OCI-LY3 (cell line): ENCODE measurements around the gene RPGRIP1L.
A peak's percentile ranks its signal among the peaks of the same experiment; 100 is the strongest.

Experiments
- H2AFZ ChIP-seq: fragments of 200-600, 300-600 bp; shearing (Covaris generic); 2 replicates; pipeline ENCODE4 v1.6.0; 2014; ENCODE audit warnings: antibody characterized with exemption, low read depth, low read length
- H3K27ac ChIP-seq: fragments of 200-600, 300-600 bp; sonication (generic); 2 replicates; pipeline ENCODE4 v1.5.1; 2014; ENCODE audit warnings: mild to moderate bottlenecking, low read length, moderate library complexity, mixed read lengths
- H3K27me3 ChIP-seq: fragments of 200-600, 300-600 bp; sonication (generic); 2 replicates; pipeline ENCODE4 v1.6.1; 2014; ENCODE audit warnings: low read depth, low read length, mixed read lengths
- H3K36me3 ChIP-seq: fragments of 200-600, 300-600 bp; sonication (generic); replicated peaks from 2 replicates; pipeline ENCODE3; 2014; ENCODE audit warnings: low read depth, low read length, mixed read lengths
- H3K4me1 ChIP-seq: fragments of 300-600, 200-600 bp; sonication (generic); 2 replicates; pipeline ENCODE4 v1.6.1; 2014; ENCODE audit warnings: low read length, mixed read lengths
- H3K4me2 ChIP-seq: fragments of 200-600, 300-600 bp; sonication (generic); 2 replicates; pipeline ENCODE4 v1.6.1; 2014; ENCODE audit warnings: low read length, mixed read lengths
- H3K4me3 ChIP-seq: fragments of 300-600, 200-600 bp; sonication (generic); 2 replicates; pipeline ENCODE4 v1.5.1; 2014; ENCODE audit warnings: antibody characterized with exemption, mild to moderate bottlenecking, low read length, moderate library complexity
- H3K79me2 ChIP-seq: fragments of 300-600, 200-600 bp; shearing (Covaris generic); 2 replicates; pipeline ENCODE4 v1.6.1; 2014; ENCODE audit warnings: mild to moderate bottlenecking, low read length, mixed read lengths
- H3K9ac ChIP-seq: fragments of 300-600, 200-600 bp; shearing (Covaris generic); 2 replicates; pipeline ENCODE4 v1.6.0; 2014; ENCODE audit warnings: mild to moderate bottlenecking, low read length, moderate library complexity
- H3K9me3 ChIP-seq: fragments of 200-600, 300-600 bp; shearing (Covaris generic); 2 replicates; pipeline ENCODE4 v1.6.1; 2014; ENCODE audit warnings: low read length, mixed read lengths; ENCODE audit not compliant: insufficient read depth
- H4K20me1 ChIP-seq: fragments of 200-600, 300-600 bp; sonication (generic); 2 replicates; pipeline ENCODE4 v1.6.1; 2016; ENCODE audit warnings: low read length, mixed read lengths; ENCODE audit not compliant: insufficient read depth
- EZH2phosphoT487 ChIP-seq: fragments of 200-600 bp; shearing (Covaris generic); IDR thresholded peaks from 2 replicates; pipeline ENCODE4 v1.6.1; 2018; ENCODE audit warnings: antibody characterized with exemption, mixed run types, low read depth
- TF ChIP-seq, protein P1 (sequence below): fragments of 200-600, 300-600 bp; sonication (generic); IDR thresholded peaks from 2 replicates; pipeline ENCODE4 v1.5.1; 2014; ENCODE audit warnings: antibody characterized with exemption, low read length, low read depth

Gene RPGRIP1L

GRCh38 chr16:53681354-53681753 lies 22.3 kb downstream of the RPGRIP1L start:
- Histone ChIP-seq H3K9ac (no peak overlapping the region), H2AFZ (no peak overlapping the region)
- TF ChIP-seq, protein P1, sequence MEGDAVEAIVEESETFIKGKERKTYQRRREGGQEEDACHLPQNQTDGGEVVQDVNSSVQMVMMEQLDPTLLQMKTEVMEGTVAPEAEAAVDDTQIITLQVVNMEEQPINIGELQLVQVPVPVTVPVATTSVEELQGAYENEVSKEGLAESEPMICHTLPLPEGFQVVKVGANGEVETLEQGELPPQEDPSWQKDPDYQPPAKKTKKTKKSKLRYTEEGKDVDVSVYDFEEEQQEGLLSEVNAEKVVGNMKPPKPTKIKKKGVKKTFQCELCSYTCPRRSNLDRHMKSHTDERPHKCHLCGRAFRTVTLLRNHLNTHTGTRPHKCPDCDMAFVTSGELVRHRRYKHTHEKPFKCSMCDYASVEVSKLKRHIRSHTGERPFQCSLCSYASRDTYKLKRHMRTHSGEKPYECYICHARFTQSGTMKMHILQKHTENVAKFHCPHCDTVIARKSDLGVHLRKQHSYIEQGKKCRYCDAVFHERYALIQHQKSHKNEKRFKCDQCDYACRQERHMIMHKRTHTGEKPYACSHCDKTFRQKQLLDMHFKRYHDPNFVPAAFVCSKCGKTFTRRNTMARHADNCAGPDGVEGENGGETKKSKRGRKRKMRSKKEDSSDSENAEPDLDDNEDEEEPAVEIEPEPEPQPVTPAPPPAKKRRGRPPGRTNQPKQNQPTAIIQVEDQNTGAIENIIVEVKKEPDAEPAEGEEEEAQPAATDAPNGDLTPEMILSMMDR = no peak
- no peak for TF ChIP-seq EZH2phosphoT487

DNA sequence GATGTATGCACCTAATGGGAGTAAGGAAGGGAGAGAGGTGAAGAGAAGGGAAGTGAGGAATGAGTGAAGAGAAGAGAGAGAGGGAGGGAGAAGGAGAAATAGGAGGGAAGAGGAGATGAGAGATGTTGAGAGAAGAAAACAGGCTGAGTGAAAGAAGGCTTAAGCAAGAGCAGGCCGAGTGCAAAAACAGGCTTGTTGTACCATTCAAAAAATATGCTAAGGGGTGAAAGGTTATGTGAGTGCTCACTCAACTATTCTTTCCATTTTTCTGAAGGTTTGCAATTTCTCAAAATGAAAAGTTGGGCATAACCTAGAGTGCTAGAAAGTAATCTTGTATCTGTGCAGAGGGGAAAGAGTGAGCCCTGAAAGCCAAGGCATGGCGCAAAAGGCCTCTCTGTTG lies 22.9 kb downstream of the RPGRIP1L start:
- no peaks in the 10 kb centered on the region for H3K79me2 ChIP-seq
- H3K4me3 ChIP-seq = no peak overlapping the region
- no peak overlapping the region for H3K9ac ChIP-seq
- H3K4me2 ChIP-seq = no peak overlapping the region
- H2AFZ ChIP-seq = no peak overlapping the region
- H3K9me3 ChIP-seq = no peaks in the 10 kb centered on the region
- no peaks in the 10 kb centered on the region for H3K36me3 ChIP-seq
- H3K27ac ChIP-seq = no peak overlapping the region
- TF ChIP-seq, protein P1 = no peak
- TF ChIP-seq EZH2phosphoT487 = no peak
- no peaks in the 10 kb centered on the region for H3K27me3 ChIP-seq
- peaks cover 10% of the 10 kb centered on the region for H3K4me1 ChIP-seq
- H4K20me1 ChIP-seq = no peaks in the 10 kb centered on the region

More at GRCh38 chr16:53681354-53681753, 22.3 kb downstream of the RPGRIP1L start:
- Histone ChIP-seq H3K4me1 (peaks cover 10% of the 10 kb centered on the region), H3K9me3 (no peaks in the 10 kb centered on the region), H3K79me2 (no peaks in the 10 kb centered on the region), H3K4me2 (no peak overlapping the region), H3K27ac (no peak overlapping the region), H3K27me3 (no peaks in the 10 kb centered on the region), H4K20me1 (no peaks in the 10 kb centered on the region), H3K36me3 (no peaks in the 10 kb centered on the region), H3K4me3 (no peak overlapping the region)

DNA sequence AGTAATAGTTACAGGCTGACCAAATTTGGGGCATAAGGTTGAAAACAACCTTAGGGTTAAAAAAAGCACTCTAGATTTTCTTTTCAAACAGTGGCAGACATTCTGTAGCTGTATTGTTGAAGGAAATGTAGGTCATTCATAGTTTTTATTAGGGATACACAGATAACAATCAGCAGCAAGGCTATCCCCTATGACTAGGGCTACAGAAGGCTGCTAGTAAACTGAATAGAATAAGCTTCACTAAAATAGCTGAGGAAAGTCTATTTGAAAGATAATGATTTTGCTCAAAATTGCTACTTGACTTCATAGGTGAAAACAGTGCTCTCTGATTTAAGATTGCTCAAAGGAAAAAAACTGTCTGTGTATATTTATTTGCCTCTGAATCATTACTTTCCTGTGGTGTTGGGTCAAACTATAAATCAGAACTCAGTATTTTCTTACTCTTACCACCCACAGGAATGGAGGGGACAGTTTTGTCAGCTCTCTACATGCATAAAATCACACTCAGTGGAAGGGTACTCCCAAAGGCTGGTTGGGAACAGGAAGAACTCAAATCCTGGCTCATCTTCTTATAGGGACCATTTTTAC lies 24.8 kb downstream of the RPGRIP1L start:
- peak overlapping the region; percentile 21; the same call in 1 of the 2 replicates for H3K4me2 ChIP-seq
- no peaks in the 10 kb centered on the region for H3K36me3 ChIP-seq
- no peak overlapping the region; the same call in 1 of the 2 replicates for H3K27ac ChIP-seq
- no peaks in the 10 kb centered on the region for H3K79me2 ChIP-seq
- no peaks in the 10 kb centered on the region for H3K9me3 ChIP-seq
- no peak overlapping the region; the same call in 1 of the 2 replicates for H3K9ac ChIP-seq
- peaks cover 10% of the 10 kb centered on the region for H3K4me1 ChIP-seq
- no peaks in the 10 kb centered on the region for H3K27me3 ChIP-seq
- no peak overlapping the region for H2AFZ ChIP-seq
- H4K20me1 ChIP-seq = no peaks in the 10 kb centered on the region
- TF ChIP-seq EZH2phosphoT487 = no peak
- TF ChIP-seq, protein P1 = no peak
- no peak overlapping the region; the same call in 1 of the 2 replicates for H3K4me3 ChIP-seq

- peak overlapping the region; percentile 21; the same call in 1 of the 2 replicates for H3K4me2 ChIP-seq
Measured at GRCh38 chr16:53678155-53678554, 25.5 kb downstream of the RPGRIP1L start.

More at GRCh38 chr16:53678155-53678554, 25.5 kb downstream of the RPGRIP1L start:
- no peak overlapping the region; the same call in 1 of the 2 replicates for H3K4me3 ChIP-seq
- H3K9me3 ChIP-seq = no peaks in the 10 kb centered on the region
- H3K27me3 ChIP-seq = no peaks in the 10 kb centered on the region
- peaks cover 10% of the 10 kb centered on the region for H3K4me1 ChIP-seq
- no peaks in the 10 kb centered on the region for H4K20me1 ChIP-seq
- no peak overlapping the region for H2AFZ ChIP-seq
- no peaks in the 10 kb centered on the region for H3K79me2 ChIP-seq
- TF ChIP-seq, protein P1 = no peak
- TF ChIP-seq EZH2phosphoT487 = no peak
- H3K9ac ChIP-seq = no peak overlapping the region
- H3K36me3 ChIP-seq = no peaks in the 10 kb centered on the region
- no peak overlapping the region for H3K27ac ChIP-seq
